Testis (tissue), 3 donors: Measurements from ENCODE around the gene GSG1L. TPM values are rescaled to one million over a fixed set of nuclear protein-coding genes. Genes with fewer than 3 reads are reported as not detected.

Source experiments
- DNase-seq: peaks from one replicate; pipeline ENCODE4 v3.0.0-alpha.2; 2019
- H3K27ac ChIP-seq, 2 donors: fragments of 200-600 bp; sonication (generic); one replicate each; pipeline ENCODE4 v1.5.1; 2019
- H3K27me3 ChIP-seq: fragments of 200-600 bp; sonication (generic); one replicate; pipeline ENCODE4 v1.5.1; 2019
- H3K36me3 ChIP-seq: fragments of 200-600 bp; sonication (generic); one replicate; pipeline ENCODE4 v1.5.1; 2017; ENCODE audit warnings: low read depth; ENCODE audit errors: missing control alignments
- H3K4me1 ChIP-seq: fragments of 200-600 bp; sonication (generic); one replicate; pipeline ENCODE4 v1.5.1; 2019
- H3K4me3 ChIP-seq, 2 donors: fragments of 200-600 bp; sonication (generic); one replicate each; pipeline ENCODE4 v1.5.1; 2017 to 2019
- H3K9me3 ChIP-seq: fragments of 200-600 bp; sonication (generic); one replicate; pipeline ENCODE4 v1.5.1; 2017
- POLR2A ChIP-seq: fragments of 450-650 bp; IDR thresholded peaks from one replicate; pipeline ENCODE4 v1.6.1; 2017; ENCODE audit warnings: antibody characterized with exemption, mild to moderate bottlenecking, moderate library complexity
- WGBS, 2 donors: methylation state at CpG; one replicate each; pipeline ENCODE4 v1.1.5; 2018; 5-methylcytosine and 5-hydroxymethylcytosine counted together
- intact Hi-C: fragments of 100-400 bp; cut with DNase I; formaldehyde crosslinking; loops from one replicate; pipeline ENCODE4 v1.15.1; 2023; ENCODE audit warnings: low total_unique reads
- polyA plus RNA-seq: library from polyadenylated mRNA; stranded (reverse); fragments of 350-450 nt; fragmentation: Illumina TruSeq; extraction: RNeasy Lipid Tissue Mini Kit (QIAGEN cat#74804); gene quantifications from one replicate; pipeline ENCODE4 v1.2.3, GENCODE V29; 2014; ENCODE audit warnings: low read depth, low replicate concordance; ENCODE audit not compliant: insufficient read depth
- total RNA-seq, 2 donors: library from RNA; depleted of rRNA; stranded (reverse); fragments of >200 nt; gene quantifications; one replicate each; pipeline ENCODE4 v1.2.3, GENCODE V29; 2016
- TF ChIP-seq, protein P1 (sequence below), 3 experiments: fragments of 450-650 bp in 2 of 3; fragments of 200-600 bp in 1 of 3; sonication (generic) in 1 of 3; IDR thresholded peaks; one replicate each; pipeline ENCODE4 v1.5.1; 2016 to 2019; ENCODE audit warnings: antibody characterized with exemption in 3 of 3, mild to moderate bottlenecking in 2 of 3, moderate library complexity in 1 of 3

GSG1L gene
- total and polyA plus RNA-seq, 3 donors from 2014 or later: 1.1 to 2.8 (median 1.9) TPM

DNA sequence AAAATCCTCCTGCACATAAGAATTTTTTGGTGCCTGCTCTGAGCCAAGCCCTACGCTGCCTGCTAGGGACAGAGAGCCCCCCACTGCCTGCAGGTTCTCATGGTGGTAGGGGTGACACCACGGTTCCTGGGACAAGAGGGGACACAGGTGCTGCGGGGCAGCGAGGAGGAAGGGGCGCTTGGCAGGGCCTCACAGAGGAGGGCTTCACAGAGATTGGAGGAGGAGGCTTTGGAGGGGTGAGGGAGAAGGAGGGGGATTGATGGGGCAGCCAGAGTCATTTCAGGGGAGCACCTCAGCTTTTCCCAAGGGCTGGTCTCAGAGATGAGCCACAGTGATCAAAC lies 29.8 kb upstream of the GSG1L start:
- WGBS, 2 donors: 80 to 93% methylated on average over 5 of the region's 5 CpGs
- H3K4me3 ChIP-seq: no peak overlapping the region
- no peak overlapping the region for H3K27ac ChIP-seq
- no peaks in the 10 kb centered on the region for H3K9me3 ChIP-seq
- no peak for TF ChIP-seq POLR2A
- TF ChIP-seq, protein P1, sequence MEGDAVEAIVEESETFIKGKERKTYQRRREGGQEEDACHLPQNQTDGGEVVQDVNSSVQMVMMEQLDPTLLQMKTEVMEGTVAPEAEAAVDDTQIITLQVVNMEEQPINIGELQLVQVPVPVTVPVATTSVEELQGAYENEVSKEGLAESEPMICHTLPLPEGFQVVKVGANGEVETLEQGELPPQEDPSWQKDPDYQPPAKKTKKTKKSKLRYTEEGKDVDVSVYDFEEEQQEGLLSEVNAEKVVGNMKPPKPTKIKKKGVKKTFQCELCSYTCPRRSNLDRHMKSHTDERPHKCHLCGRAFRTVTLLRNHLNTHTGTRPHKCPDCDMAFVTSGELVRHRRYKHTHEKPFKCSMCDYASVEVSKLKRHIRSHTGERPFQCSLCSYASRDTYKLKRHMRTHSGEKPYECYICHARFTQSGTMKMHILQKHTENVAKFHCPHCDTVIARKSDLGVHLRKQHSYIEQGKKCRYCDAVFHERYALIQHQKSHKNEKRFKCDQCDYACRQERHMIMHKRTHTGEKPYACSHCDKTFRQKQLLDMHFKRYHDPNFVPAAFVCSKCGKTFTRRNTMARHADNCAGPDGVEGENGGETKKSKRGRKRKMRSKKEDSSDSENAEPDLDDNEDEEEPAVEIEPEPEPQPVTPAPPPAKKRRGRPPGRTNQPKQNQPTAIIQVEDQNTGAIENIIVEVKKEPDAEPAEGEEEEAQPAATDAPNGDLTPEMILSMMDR (IDR thresholded peaks at IDR 0.05): no peak
- no peaks in the 10 kb centered on the region for H3K4me1 ChIP-seq
- intact Hi-C loops: no loop called here
- no peak for DNase-seq
- H3K36me3 ChIP-seq: no peaks in the 10 kb centered on the region
- H3K27me3 ChIP-seq: no peaks in the 10 kb centered on the region

DNA sequence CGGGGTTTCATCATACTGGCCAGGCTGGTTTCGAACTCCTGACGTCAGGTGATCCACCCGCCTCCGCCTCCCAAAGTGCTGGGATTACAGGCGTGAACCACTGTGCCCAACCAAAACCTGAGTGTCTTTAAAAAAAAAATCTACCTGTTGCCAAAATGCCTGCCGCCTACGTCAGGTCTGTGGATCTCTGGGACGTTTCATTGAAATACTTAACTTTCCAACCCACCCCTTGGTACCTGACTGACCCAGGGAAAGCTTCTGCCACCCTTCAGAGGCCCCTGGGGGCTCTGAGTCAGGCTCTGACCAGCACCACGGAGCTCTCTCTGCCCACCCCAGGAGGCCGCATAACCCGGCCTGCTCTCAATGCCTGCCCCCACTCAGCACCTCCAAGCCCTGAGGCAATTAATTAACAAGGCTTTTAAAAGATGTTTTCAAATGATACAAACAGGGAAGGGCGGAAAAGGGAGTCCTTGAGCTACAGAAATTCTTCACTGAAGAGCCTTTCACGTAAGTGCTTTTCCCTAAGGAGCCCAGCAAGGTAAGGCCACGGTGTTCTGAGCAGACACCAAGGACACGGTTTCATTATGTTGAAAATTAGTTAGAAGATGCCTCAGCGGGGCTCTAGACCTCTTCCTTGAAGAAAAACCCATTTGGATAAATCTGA lies 29.3 kb upstream of the GSG1L start:
- Histone ChIP-seq H3K4me3 (no peak overlapping the region), H3K4me1 (no peaks in the 10 kb centered on the region), H3K27me3 (no peaks in the 10 kb centered on the region), H3K27ac (no peak overlapping the region), H3K9me3 (no peaks in the 10 kb centered on the region), H3K36me3 (no peaks in the 10 kb centered on the region)
- DNase-seq: no peak
- intact Hi-C loops: no loop called here
- WGBS, 2 donors: 73 to 81% methylated on average over 17 of the region's 17 CpGs
- TF ChIP-seq, protein P1 (IDR thresholded peaks at IDR 0.05): no peak
- no peak for TF ChIP-seq POLR2A

DNA sequence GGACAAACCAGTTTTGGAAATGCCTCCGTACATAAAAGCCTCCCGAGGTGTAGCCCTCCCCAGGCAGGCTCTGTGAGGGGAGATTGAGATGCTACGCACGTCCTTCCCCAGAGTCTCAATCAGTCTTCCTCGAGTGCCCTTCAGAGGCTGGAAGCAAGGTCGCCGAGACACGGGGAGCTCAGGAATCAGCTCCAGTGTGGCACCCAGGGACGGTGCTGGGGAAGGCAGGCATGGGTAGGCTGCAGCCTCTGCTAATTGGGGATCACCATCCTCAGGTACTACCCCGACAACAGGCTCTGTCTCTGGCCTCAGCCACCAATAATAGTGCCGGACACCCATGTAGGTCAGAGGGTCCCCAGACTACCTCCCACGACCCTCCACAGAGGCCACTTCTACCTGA lies 28.1 kb upstream of the GSG1L start:
- Histone ChIP-seq H3K4me1 (no peaks in the 10 kb centered on the region), H3K36me3 (no peaks in the 10 kb centered on the region), H3K27ac (no peak overlapping the region), H3K27me3 (no peaks in the 10 kb centered on the region), H3K4me3 (no peak overlapping the region), H3K9me3 (no peaks in the 10 kb centered on the region)
- intact Hi-C loops: no loop called here
- no peak for TF ChIP-seq POLR2A
- TF ChIP-seq, protein P1 (IDR thresholded peaks at IDR 0.05): no peak
- no peak for DNase-seq
- 75 to 81% methylated on average over 4 to 12 of the region's 12 CpGs for WGBS, 2 donors

DNA sequence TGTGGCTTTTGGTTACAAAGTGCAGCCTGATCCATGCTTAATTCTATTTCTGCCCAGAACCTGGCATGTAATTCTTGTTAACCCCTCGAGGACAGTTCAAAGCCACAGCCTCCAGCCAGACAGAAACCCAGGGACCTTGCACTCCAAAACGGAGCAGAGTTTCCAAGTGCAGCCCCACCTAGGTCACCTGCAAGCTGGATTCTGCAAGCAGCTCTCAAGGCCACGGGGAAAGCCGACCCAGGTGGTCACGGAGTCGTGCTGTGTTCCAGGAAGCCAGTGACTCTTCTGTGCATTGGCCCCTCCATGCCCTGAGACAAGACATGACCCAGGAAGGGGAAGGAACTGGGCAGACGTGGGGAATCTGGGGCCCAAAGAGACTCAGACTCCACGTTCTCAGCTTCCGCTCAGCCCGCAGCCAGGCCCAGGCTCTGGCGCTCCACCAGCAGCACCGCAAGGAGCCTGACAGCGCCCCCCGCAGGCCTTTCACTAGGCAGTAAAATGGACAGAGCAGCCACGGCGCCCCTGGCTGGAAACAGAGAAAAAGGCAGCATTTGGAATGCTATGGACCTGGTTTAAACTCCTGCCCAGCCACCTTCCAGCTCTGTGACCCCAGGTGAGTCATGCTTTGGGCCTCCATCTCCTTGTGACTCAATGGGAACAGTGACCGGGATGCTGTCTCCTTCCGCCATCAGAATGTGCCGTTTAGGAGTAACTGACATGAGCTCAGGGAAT lies 27.3 kb upstream of the GSG1L start:
- H3K27me3 ChIP-seq: no peaks in the 10 kb centered on the region
- no peak for TF ChIP-seq POLR2A
- TF ChIP-seq, protein P1 (IDR thresholded peaks at IDR 0.05): no peak
- intact Hi-C loops: no loop called here
- 75 to 79% methylated on average over 13 to 19 of the region's 19 CpGs for WGBS, 2 donors
- H3K4me3 ChIP-seq: no peak overlapping the region
- no peaks in the 10 kb centered on the region for H3K4me1 ChIP-seq
- H3K36me3 ChIP-seq: no peaks in the 10 kb centered on the region
- DNase-seq: peak; percentile 21
- H3K9me3 ChIP-seq: no peaks in the 10 kb centered on the region
- H3K27ac ChIP-seq: no peak overlapping the region

GRCh38 chr16:28089992-28090365 lies 26.5 kb upstream of the GSG1L start:
- DNase-seq: no peak
- H3K36me3 ChIP-seq: no peaks in the 10 kb centered on the region
- no peak for TF ChIP-seq POLR2A
- TF ChIP-seq, protein P1 (IDR thresholded peaks at IDR 0.05): no peak
- WGBS, 2 donors: 78 to 81% methylated on average over 7 of the region's 7 CpGs
- no peak overlapping the region for H3K27ac ChIP-seq
- intact Hi-C loops: no loop called here
- H3K4me1 ChIP-seq: no peaks in the 10 kb centered on the region
- no peaks in the 10 kb centered on the region for H3K27me3 ChIP-seq
- H3K4me3 ChIP-seq: no peak overlapping the region
- H3K9me3 ChIP-seq: no peaks in the 10 kb centered on the region
